Prostate gland (tissue), 2 donors: ENCODE results near the gene C6orf141.

Experiments
- CTCF ChIP-seq, 4 experiments: fragments of 200-600 bp in 2 of 4; fragments of 450-650 bp in 2 of 4; sonication (generic) in 2 of 4; IDR thresholded peaks; 1 replicate in 3 of 4; 2 replicates in 1 of 4; pipeline ENCODE4 v1.5.1; 2016 to 2019; ENCODE audit warnings: antibody characterized with exemption in 4 of 4, mild to moderate bottlenecking in 2 of 4, moderate library complexity in 2 of 4
- POLR2A ChIP-seq: fragments of 450-650 bp; IDR thresholded peaks from one replicate; pipeline ENCODE4 v1.6.1; 2016; ENCODE audit warnings: antibody characterized with exemption, mild to moderate bottlenecking
- POLR2AphosphoS5 ChIP-seq: sonication (generic); formaldehyde crosslinking; IDR thresholded peaks from one replicate; pipeline ENCODE4 v1.6.1; 2017; ENCODE audit warnings: antibody characterized with exemption

- no peak for TF ChIP-seq POLR2A
- no peak for TF ChIP-seq CTCF (IDR thresholded peaks at IDR 0.05)
- TF ChIP-seq POLR2AphosphoS5: no peak
These were observed 32.1 kb downstream of the C6orf141 start for GRCh38 chr6:49582529-49582928.
